GM12891 (cell line): Measurements from ENCODE around the gene ST6GALNAC3.

Experiments
- PAX5 ChIP-seq: IDR thresholded peaks from 2 replicates; pipeline ENCODE4 v1.6.1; 2011; ENCODE audit warnings: low read length, moderate library complexity, mild to moderate bottlenecking; ENCODE audit not compliant: insufficient read depth, severe bottlenecking
- POLR2A ChIP-seq: IDR thresholded peaks from 2 replicates; pipeline ENCODE4 v1.6.1; 2011; ENCODE audit warnings: low read depth, low read length, control low read depth
- POLR2AphosphoS5 ChIP-seq: IDR thresholded peaks from 2 replicates; pipeline ENCODE4 v1.6.1; 2011; ENCODE audit warnings: low read depth, low read length, control low read depth
- TAF1 ChIP-seq: IDR thresholded peaks from 2 replicates; pipeline ENCODE4 v1.6.1; 2011; ENCODE audit warnings: low read depth, low read length, control low read depth

- TF ChIP-seq PAX5 (no peak), TAF1 (no peak), POLR2A (no peak), POLR2AphosphoS5 (no peak)
Measured at GRCh38 chr1:76153841-76154205, 79.3 kb downstream of the ST6GALNAC3 start.
